Measurements from ENCODE around the gene GNA12. TPM values are rescaled to one million over a fixed set of nuclear protein-coding genes. Genes with fewer than 3 reads are reported as not detected.
"Not testable (repeated sequence)": the region's sequence is repeated elsewhere in the genome, so short reads cannot be mapped to it uniquely, and the experiment has no call there.

The GNA12 gene
- total RNA-seq, 3 donors from 2014 or later (not counting 1 experiment from before 2014, with no cell fraction given) = 12.6 to 20.2 (median 19.5) TPM

- Histone ChIP-seq H3K27me3 (ENCODE audit: control insufficient read depth, insufficient read depth, low read length) (peaks cover 21% of the 10 kb centered on the region), H3K4me3 (ENCODE audit: low read length) (no peak overlapping the region), H3K9me3 (ENCODE audit: control insufficient read depth, insufficient read depth, low read length) (no peaks in the 10 kb centered on the region), H3K27ac (ENCODE audit: low read length) (no peak overlapping the region), H3K36me3 (ENCODE audit: control insufficient read depth, insufficient read depth, low read length) (no peaks in the 10 kb centered on the region), H3K4me1 (ENCODE audit: control insufficient read depth, insufficient read depth, low read length) (peaks cover 34% of the 10 kb centered on the region)
- DNase-seq (no peak), ATAC-seq (no peak)
- Mint-ChIP-seq H3K27ac (no peak overlapping the region), H3K9me3 (no peaks in the 10 kb centered on the region), H3K4me3 (no peak overlapping the region), H3K4me1 (peaks cover 17 to 21% of the 10 kb centered on the region in 2 donors), H3K27me3 (ENCODE audit: low read depth in 2 of 2) (peaks cover 24 to 34% of the 10 kb centered on the region in 2 donors), H3K36me3 (no peaks in the 10 kb centered on the region)
- TF ChIP-seq, protein P1, sequence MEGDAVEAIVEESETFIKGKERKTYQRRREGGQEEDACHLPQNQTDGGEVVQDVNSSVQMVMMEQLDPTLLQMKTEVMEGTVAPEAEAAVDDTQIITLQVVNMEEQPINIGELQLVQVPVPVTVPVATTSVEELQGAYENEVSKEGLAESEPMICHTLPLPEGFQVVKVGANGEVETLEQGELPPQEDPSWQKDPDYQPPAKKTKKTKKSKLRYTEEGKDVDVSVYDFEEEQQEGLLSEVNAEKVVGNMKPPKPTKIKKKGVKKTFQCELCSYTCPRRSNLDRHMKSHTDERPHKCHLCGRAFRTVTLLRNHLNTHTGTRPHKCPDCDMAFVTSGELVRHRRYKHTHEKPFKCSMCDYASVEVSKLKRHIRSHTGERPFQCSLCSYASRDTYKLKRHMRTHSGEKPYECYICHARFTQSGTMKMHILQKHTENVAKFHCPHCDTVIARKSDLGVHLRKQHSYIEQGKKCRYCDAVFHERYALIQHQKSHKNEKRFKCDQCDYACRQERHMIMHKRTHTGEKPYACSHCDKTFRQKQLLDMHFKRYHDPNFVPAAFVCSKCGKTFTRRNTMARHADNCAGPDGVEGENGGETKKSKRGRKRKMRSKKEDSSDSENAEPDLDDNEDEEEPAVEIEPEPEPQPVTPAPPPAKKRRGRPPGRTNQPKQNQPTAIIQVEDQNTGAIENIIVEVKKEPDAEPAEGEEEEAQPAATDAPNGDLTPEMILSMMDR (IDR thresholded peaks at IDR 0.05) = no peak
- WGBS (ENCODE audit: insufficient coverage) = 88% methylated on average over 14 of the region's 14 CpGs
- intact Hi-C loops (cut with micrococcal nuclease) = no loop called here
These were observed 151.6 kb downstream of the GNA12 start for GRCh38 chr7:2692543-2692942.

DNA sequence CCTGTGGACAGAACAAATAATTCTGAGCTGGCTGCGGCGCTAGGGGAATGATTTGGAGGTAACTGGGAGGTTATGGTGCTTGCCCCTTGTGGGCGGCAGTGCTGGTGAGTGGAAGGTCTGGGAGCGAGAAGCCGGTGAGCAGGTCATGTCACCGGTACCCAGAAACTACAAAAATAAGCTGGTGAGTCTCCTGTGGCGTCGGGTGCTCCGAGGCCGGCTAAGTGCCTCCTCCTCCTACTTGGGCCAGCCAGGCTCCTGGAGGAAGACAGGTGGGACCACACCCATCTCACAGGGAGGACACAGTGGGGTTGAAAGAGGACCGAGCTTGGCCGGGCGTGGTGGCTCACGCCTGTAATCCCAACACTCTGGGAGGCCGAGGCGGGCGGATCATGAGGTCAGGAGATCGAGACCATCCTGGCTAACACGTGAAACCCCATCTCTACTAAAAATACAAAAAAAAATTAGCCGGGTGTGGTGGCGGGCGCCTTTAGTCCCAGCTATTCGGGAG lies 152.1 kb downstream of the GNA12 start:
- ATAC-seq; DNase-seq; H3K9me3 Mint-ChIP-seq; H3K4me3 ChIP-seq (ENCODE audit: low read length); intact Hi-C loops (cut with micrococcal nuclease); H3K4me3 Mint-ChIP-seq; H3K36me3 ChIP-seq (ENCODE audit: control insufficient read depth, insufficient read depth, low read length); H3K9me3 ChIP-seq (ENCODE audit: control insufficient read depth, insufficient read depth, low read length); H3K36me3 Mint-ChIP-seq; H3K27ac ChIP-seq (ENCODE audit: low read length); H3K27ac Mint-ChIP-seq: not testable (repeated sequence)
- Mint-ChIP-seq H3K4me1 (peaks cover 17 to 21% of the 10 kb centered on the region in 2 donors), H3K27me3 (ENCODE audit: low read depth in 2 of 2) (peaks cover 24 to 39% of the 10 kb centered on the region in 2 donors)
- 91% methylated on average over 23 of the region's 23 CpGs for WGBS (ENCODE audit: insufficient coverage)
- H3K27me3 ChIP-seq (ENCODE audit: control insufficient read depth, insufficient read depth, low read length) = peaks cover 27% of the 10 kb centered on the region
- H3K4me1 ChIP-seq (ENCODE audit: control insufficient read depth, insufficient read depth, low read length) = peaks cover 35% of the 10 kb centered on the region

- 88% methylated on average over 18 of the region's 18 CpGs for WGBS (ENCODE audit: insufficient coverage)
- Mint-ChIP-seq H3K9me3 (no peaks in the 10 kb centered on the region), H3K4me1 (peaks cover 17 to 21% of the 10 kb centered on the region in 2 donors), H3K4me3 (no peak overlapping the region), H3K27ac (no peak overlapping the region), H3K36me3 (no peaks in the 10 kb centered on the region), H3K27me3 (ENCODE audit: low read depth in 2 of 2) (peaks cover 27 to 44% of the 10 kb centered on the region in 2 donors)
- H3K4me1 ChIP-seq (ENCODE audit: control insufficient read depth, insufficient read depth, low read length) = peaks cover 35% of the 10 kb centered on the region
- DNase-seq (no peak), ATAC-seq (no peak)
- H3K27ac ChIP-seq (ENCODE audit: low read length) = no peak overlapping the region
- TF ChIP-seq, protein P1 (IDR thresholded peaks at IDR 0.05) = no peak
- intact Hi-C loops (cut with micrococcal nuclease) = no loop called here
- H3K27me3 ChIP-seq (ENCODE audit: control insufficient read depth, insufficient read depth, low read length) = peaks cover 33% of the 10 kb centered on the region
- H3K4me3 ChIP-seq (ENCODE audit: low read length) = no peak overlapping the region
- H3K9me3 ChIP-seq (ENCODE audit: control insufficient read depth, insufficient read depth, low read length) = no peaks in the 10 kb centered on the region
- no peaks in the 10 kb centered on the region for H3K36me3 ChIP-seq (ENCODE audit: control insufficient read depth, insufficient read depth, low read length)
These were observed 152.9 kb downstream of the GNA12 start for GRCh38 chr7:2691011-2691707.

- H3K4me3 Mint-ChIP-seq = no peak overlapping the region
These were observed 154.0 kb downstream of the GNA12 start for GRCh38 chr7:2689951-2690705.

More at GRCh38 chr7:2689951-2690705, 154.0 kb downstream of the GNA12 start:
- DNase-seq = no peak
- H3K4me1 ChIP-seq (ENCODE audit: control insufficient read depth, insufficient read depth, low read length) = peaks cover 35% of the 10 kb centered on the region
- Mint-ChIP-seq H3K9me3 (no peaks in the 10 kb centered on the region), H3K27ac (no peak overlapping the region), H3K36me3 (no peaks in the 10 kb centered on the region), H3K27me3 (ENCODE audit: low read depth in 2 of 2) (peaks cover 31 to 44% of the 10 kb centered on the region in 2 donors), H3K4me1 (peaks cover 17 to 21% of the 10 kb centered on the region in 2 donors)
- no peaks in the 10 kb centered on the region for H3K36me3 ChIP-seq (ENCODE audit: control insufficient read depth, insufficient read depth, low read length)
- intact Hi-C loops (cut with micrococcal nuclease) = no loop called here
- peaks cover 33% of the 10 kb centered on the region for H3K27me3 ChIP-seq (ENCODE audit: control insufficient read depth, insufficient read depth, low read length)
- WGBS (ENCODE audit: insufficient coverage) = 43% methylated on average over 23 of the region's 23 CpGs
- no peak overlapping the region for H3K27ac ChIP-seq (ENCODE audit: low read length)
- no peaks in the 10 kb centered on the region for H3K9me3 ChIP-seq (ENCODE audit: control insufficient read depth, insufficient read depth, low read length)
- no peak overlapping the region for H3K4me3 ChIP-seq (ENCODE audit: low read length)
- TF ChIP-seq, protein P1 (IDR thresholded peaks at IDR 0.05) = no peak
- ATAC-seq = peak in 2 of 3 donors; percentile 24 to 55

Measured in natural killer cell (primary cell).